ENCODE measurements around the gene NPHP4. TPM values are rescaled to one million over a fixed set of nuclear protein-coding genes. Genes with fewer than 3 reads are reported as not detected.

The NPHP4 gene
- total and polyA plus RNA-seq, 2 donors (not counting 3 experiments of a cell fraction or from before 2014, with no cell fraction given): 4.4 to 11.7 TPM

- H3K4me3 ChIP-seq (replicated peaks in 1 of 3; ENCODE audit: insufficient read depth in 1 of 3, low read depth in 1 of 3, low read length in 3 of 3): no peak overlapping the region
- no peaks in the 10 kb centered on the region for H3K36me3 ChIP-seq (ENCODE audit: control insufficient read depth in 2 of 2, extremely low read depth in 1 of 2, insufficient read depth in 2 of 2, low read length in 2 of 2)
- no peaks in the 10 kb centered on the region for H3K79me2 ChIP-seq (ENCODE audit: control insufficient read depth, insufficient read depth, low read length)
- DNase-seq (ENCODE audit: low read depth, low spot score) (no peak), FAIRE-seq (no peak)
- intact Hi-C loops (cut with micrococcal nuclease): no loop called here
- H3K27ac ChIP-seq (ENCODE audit: insufficient read depth, low read depth, low read length): no peak overlapping the region
- CTCF ChIA-PET: no interaction called here
- no peaks in the 10 kb centered on the region for H3K4me1 ChIP-seq (ENCODE audit: control insufficient read depth, extremely low read depth, insufficient read depth, low read length)
- POLR2A ChIA-PET: no interaction called here
- no peak overlapping the region for H2AFZ ChIP-seq (ENCODE audit: low read depth, low read length)
- H3K9me3 ChIP-seq (replicated peaks; ENCODE audit: control insufficient read depth, insufficient read depth, low read length): no peaks in the 10 kb centered on the region
- dilution Hi-C loops (cut with MboI; ENCODE audit: extremely low pct_ligation_motif_present, low sequenced_read_pairs): no loop called here
- BruUV-seq (replicated peaks): no TSS peak
- H3K27me3 ChIP-seq (ENCODE audit: control insufficient read depth in 2 of 2, insufficient read depth in 2 of 2, low read length in 2 of 2): no peaks in the 10 kb centered on the region
- H3K9ac ChIP-seq (replicated peaks; ENCODE audit: extremely low read depth, insufficient read depth, low read length): no peak overlapping the region
- TF ChIP-seq POLR2A (IDR thresholded peaks at IDR 0.05; ENCODE audit: low read depth, low read length) (no peak), FOS (IDR thresholded peaks at IDR 0.05; ENCODE audit: borderline replicate concordance, insufficient read depth, low read length) (no peak), POLR2AphosphoS5 (IDR thresholded peaks at IDR 0.05; ENCODE audit: insufficient read depth, low read depth, low read length) (no peak), JUN (IDR thresholded peaks at IDR 0.05; ENCODE audit: borderline replicate concordance, insufficient read depth, insufficient read length, low read depth) (no peak), GATA2 (IDR thresholded peaks at IDR 0.05; ENCODE audit: insufficient read depth, insufficient read length, low read depth, low read length) (no peak)
- TF ChIP-seq, protein P1, sequence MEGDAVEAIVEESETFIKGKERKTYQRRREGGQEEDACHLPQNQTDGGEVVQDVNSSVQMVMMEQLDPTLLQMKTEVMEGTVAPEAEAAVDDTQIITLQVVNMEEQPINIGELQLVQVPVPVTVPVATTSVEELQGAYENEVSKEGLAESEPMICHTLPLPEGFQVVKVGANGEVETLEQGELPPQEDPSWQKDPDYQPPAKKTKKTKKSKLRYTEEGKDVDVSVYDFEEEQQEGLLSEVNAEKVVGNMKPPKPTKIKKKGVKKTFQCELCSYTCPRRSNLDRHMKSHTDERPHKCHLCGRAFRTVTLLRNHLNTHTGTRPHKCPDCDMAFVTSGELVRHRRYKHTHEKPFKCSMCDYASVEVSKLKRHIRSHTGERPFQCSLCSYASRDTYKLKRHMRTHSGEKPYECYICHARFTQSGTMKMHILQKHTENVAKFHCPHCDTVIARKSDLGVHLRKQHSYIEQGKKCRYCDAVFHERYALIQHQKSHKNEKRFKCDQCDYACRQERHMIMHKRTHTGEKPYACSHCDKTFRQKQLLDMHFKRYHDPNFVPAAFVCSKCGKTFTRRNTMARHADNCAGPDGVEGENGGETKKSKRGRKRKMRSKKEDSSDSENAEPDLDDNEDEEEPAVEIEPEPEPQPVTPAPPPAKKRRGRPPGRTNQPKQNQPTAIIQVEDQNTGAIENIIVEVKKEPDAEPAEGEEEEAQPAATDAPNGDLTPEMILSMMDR (IDR thresholded peaks at IDR 0.05; ENCODE audit: extremely low read depth in 1 of 2, insufficient read depth in 1 of 2, low read depth in 1 of 2, low read length in 2 of 2): no peak
- no peaks in the 10 kb centered on the region for H3K9me1 ChIP-seq (replicated peaks; ENCODE audit: control insufficient read depth, extremely low read depth, insufficient read depth, low read length)
- H3K4me2 ChIP-seq (ENCODE audit: insufficient read depth, low read length): no peak overlapping the region
- H4K20me1 ChIP-seq (replicated peaks; ENCODE audit: control insufficient read depth, extremely low read depth, insufficient read depth, low read length): no peaks in the 10 kb centered on the region
Measured at GRCh38 chr1:5829414-5829813, 162.8 kb downstream of the NPHP4 start.

Data from endothelial cell of umbilical vein (primary cell).